Activated CD8-positive, alpha-beta memory T cell treated with anti-CD3 and anti-CD28 coated beads, Interleukin-2, amount 10 ng/mL, durations not matched to agents 7 days and 5 days (primary cell): ENCODE measurements around the gene CXCL12. TPM values are rescaled to one million over a fixed set of nuclear protein-coding genes. Genes with fewer than 3 reads are reported as not detected.

ENCODE experiments used
- ATAC-seq: fragments of 150-1000 bp; cut with Tn5 transposase; one replicate; pipeline ENCODE4 v1.10.0; 2021; ENCODE audit warnings: moderate library complexity
- CTCF ChIA-PET: fragments of 350-600 bp; sonication (Branson Sonifier 250); formaldehyde crosslinking; loops from one replicate; lab custom pipeline; 2021; ENCODE audit warnings: antibody characterized with exemption; lab: Charles Lee
- DNase-seq: peaks from one replicate; pipeline ENCODE4 v3.0.0-alpha.2; 2020
- H3K27ac Mint-ChIP-seq: one replicate; pipeline ENCODE4 v1.8.0; 2021; ENCODE audit warnings: mild to moderate bottlenecking, mixed read lengths
- H3K27me3 Mint-ChIP-seq: one replicate; pipeline ENCODE4 v1.8.0; 2021; ENCODE audit warnings: mixed read lengths
- H3K36me3 Mint-ChIP-seq: one replicate; pipeline ENCODE4 v1.8.0; 2021; ENCODE audit warnings: mild to moderate bottlenecking, mixed read lengths
- H3K4me1 Mint-ChIP-seq: one replicate; pipeline ENCODE4 v1.8.0; 2021; ENCODE audit warnings: mixed read lengths
- H3K4me3 Mint-ChIP-seq: one replicate; pipeline ENCODE4 v1.8.0; 2021; ENCODE audit warnings: mild to moderate bottlenecking, moderate library complexity, mixed read lengths
- H3K9me3 Mint-ChIP-seq: one replicate; pipeline ENCODE4 v1.8.0; 2022; ENCODE audit warnings: low read depth, mixed read lengths
- total RNA-seq, 2 experiments: library from RNA; stranded (reverse); gene quantifications; one replicate each; pipeline ENCODE4 v1.2.3, GENCODE V29; 2021

Gene CXCL12
- not detected for total RNA-seq

- Mint-ChIP-seq H3K4me3 (no peak within 1 kb of the TSS), H3K27ac (no peak within 1 kb of the TSS), H3K27me3 (peaks cover 33% of the 10 kb centered on the region), H3K9me3 (no peaks in the 10 kb centered on the region), H3K4me1 (peaks cover 6% of the 10 kb centered on the region), H3K36me3 (no peaks in the 10 kb centered on the region)
- DNase-seq = peak; percentile 28
- no peak for ATAC-seq
- CTCF ChIA-PET = interaction anchor here (0.6 to 3.7 kb wide), 3 partner anchors 243 to 712 kb away, joined by 3 to 24 read pairs (median 19); no protein-coding TSS in a partner anchor
Observed at GRCh38 chr10:44385026-44385695, at the start of gene CXCL12. CXCL12 (minus strand) TSS chr10:44385097; CDS start chr10:44385005, 92 bp downstream.

- no peak overlapping the region for H3K4me3 Mint-ChIP-seq
- H3K27me3 Mint-ChIP-seq = no peaks in the 10 kb centered on the region
- CTCF ChIA-PET = no interaction called here
Observed at GRCh38 chr10:44427479-44427878, 42.6 kb upstream of the CXCL12 start.

GRCh38 chr10:44427037-44427436, 42.1 kb upstream of the CXCL12 start:
- CTCF ChIA-PET = no interaction called here
- H3K4me1 Mint-ChIP-seq = no peaks in the 10 kb centered on the region
- no peak for ATAC-seq
- H3K36me3 Mint-ChIP-seq = no peaks in the 10 kb centered on the region
- H3K27me3 Mint-ChIP-seq = no peaks in the 10 kb centered on the region
- no peak overlapping the region for H3K27ac Mint-ChIP-seq
- DNase-seq = no peak
- H3K4me3 Mint-ChIP-seq = no peak overlapping the region
- peaks cover 8% of the 10 kb centered on the region for H3K9me3 Mint-ChIP-seq

More at GRCh38 chr10:44427479-44427878, 42.6 kb upstream of the CXCL12 start:
- Mint-ChIP-seq H3K4me1 (no peaks in the 10 kb centered on the region), H3K36me3 (no peaks in the 10 kb centered on the region), H3K9me3 (peaks cover 9% of the 10 kb centered on the region), H3K27ac (no peak overlapping the region)
- ATAC-seq = no peak
- DNase-seq = no peak

- no peak for DNase-seq
- Mint-ChIP-seq H3K4me1 (no peaks in the 10 kb centered on the region), H3K9me3 (peaks cover 6% of the 10 kb centered on the region), H3K27me3 (no peaks in the 10 kb centered on the region), H3K27ac (no peak overlapping the region), H3K36me3 (no peaks in the 10 kb centered on the region), H3K4me3 (no peak overlapping the region)
- CTCF ChIA-PET = no interaction called here
- no peak for ATAC-seq
Observed at GRCh38 chr10:44426247-44427034, 41.5 kb upstream of the CXCL12 start.

GRCh38 chr10:44425466-44425865, 40.6 kb upstream of the CXCL12 start:
- Mint-ChIP-seq H3K9me3 (no peaks in the 10 kb centered on the region), H3K36me3 (no peaks in the 10 kb centered on the region), H3K27me3 (no peaks in the 10 kb centered on the region), H3K4me3 (no peak overlapping the region), H3K4me1 (no peaks in the 10 kb centered on the region), H3K27ac (no peak overlapping the region)
- CTCF ChIA-PET = no interaction called here
- DNase-seq = no peak
- no peak for ATAC-seq

- no peaks in the 10 kb centered on the region for H3K9me3 Mint-ChIP-seq
- no peaks in the 10 kb centered on the region for H3K4me1 Mint-ChIP-seq
- no peaks in the 10 kb centered on the region for H3K36me3 Mint-ChIP-seq
- H3K4me3 Mint-ChIP-seq = no peak overlapping the region
- CTCF ChIA-PET = no interaction called here
- DNase-seq (no peak), ATAC-seq (no peak)
- H3K27me3 Mint-ChIP-seq = no peaks in the 10 kb centered on the region
- H3K27ac Mint-ChIP-seq = no peak overlapping the region
Observed at GRCh38 chr10:44424957-44425356, 40.1 kb upstream of the CXCL12 start.

GRCh38 chr10:44424298-44424697, 39.4 kb upstream of the CXCL12 start:
- Mint-ChIP-seq H3K36me3 (no peaks in the 10 kb centered on the region), H3K4me1 (no peaks in the 10 kb centered on the region), H3K4me3 (no peak overlapping the region), H3K9me3 (no peaks in the 10 kb centered on the region), H3K27ac (no peak overlapping the region), H3K27me3 (no peaks in the 10 kb centered on the region)
- DNase-seq = no peak
- no peak for ATAC-seq
- CTCF ChIA-PET = no interaction called here

GRCh38 chr10:44422570-44423101, 37.7 kb upstream of the CXCL12 start:
- no peak overlapping the region for H3K4me3 Mint-ChIP-seq
- no peaks in the 10 kb centered on the region for H3K4me1 Mint-ChIP-seq

GRCh38 chr10:44422153-44422552, 37.3 kb upstream of the CXCL12 start:
- Mint-ChIP-seq H3K36me3 (no peaks in the 10 kb centered on the region), H3K4me1 (no peaks in the 10 kb centered on the region), H3K27me3 (no peaks in the 10 kb centered on the region), H3K9me3 (no peaks in the 10 kb centered on the region), H3K27ac (no peak overlapping the region), H3K4me3 (no peak overlapping the region)
- CTCF ChIA-PET = no interaction called here
- ATAC-seq (no peak), DNase-seq (no peak)

More at GRCh38 chr10:44422570-44423101, 37.7 kb upstream of the CXCL12 start:
- CTCF ChIA-PET = no interaction called here
- Mint-ChIP-seq H3K36me3 (no peaks in the 10 kb centered on the region), H3K27ac (no peak overlapping the region), H3K27me3 (no peaks in the 10 kb centered on the region), H3K9me3 (no peaks in the 10 kb centered on the region)
- no peak for ATAC-seq
- no peak for DNase-seq

- CTCF ChIA-PET = no interaction called here
Observed at GRCh38 chr10:44419790-44420549, 35.1 kb upstream of the CXCL12 start.

GRCh38 chr10:44418637-44419036, 33.7 kb upstream of the CXCL12 start:
- no peak overlapping the region for H3K27ac Mint-ChIP-seq
- no peaks in the 10 kb centered on the region for H3K27me3 Mint-ChIP-seq
- DNase-seq (no peak), ATAC-seq (no peak)
- H3K4me1 Mint-ChIP-seq = no peaks in the 10 kb centered on the region
- no peaks in the 10 kb centered on the region for H3K36me3 Mint-ChIP-seq
- no peak overlapping the region for H3K4me3 Mint-ChIP-seq
- CTCF ChIA-PET = no interaction called here
- H3K9me3 Mint-ChIP-seq = no peaks in the 10 kb centered on the region

More at GRCh38 chr10:44419790-44420549, 35.1 kb upstream of the CXCL12 start:
- no peak for ATAC-seq
- Mint-ChIP-seq H3K4me3 (no peak overlapping the region), H3K27me3 (no peaks in the 10 kb centered on the region), H3K4me1 (no peaks in the 10 kb centered on the region), H3K9me3 (no peaks in the 10 kb centered on the region), H3K27ac (no peak overlapping the region), H3K36me3 (no peaks in the 10 kb centered on the region)
- DNase-seq = no peak

- Mint-ChIP-seq H3K27me3 (no peaks in the 10 kb centered on the region), H3K9me3 (no peaks in the 10 kb centered on the region), H3K4me3 (no peak overlapping the region), H3K36me3 (no peaks in the 10 kb centered on the region), H3K27ac (no peak overlapping the region), H3K4me1 (no peaks in the 10 kb centered on the region)
- ATAC-seq (no peak), DNase-seq (no peak)
- CTCF ChIA-PET = no interaction called here
Observed at GRCh38 chr10:44417761-44418160, 32.9 kb upstream of the CXCL12 start.

- ATAC-seq = no peak
- CTCF ChIA-PET = no interaction called here
- Mint-ChIP-seq H3K4me1 (no peaks in the 10 kb centered on the region), H3K9me3 (peaks cover 1% of the 10 kb centered on the region), H3K36me3 (no peaks in the 10 kb centered on the region), H3K4me3 (no peak overlapping the region), H3K27ac (no peak overlapping the region), H3K27me3 (no peaks in the 10 kb centered on the region)
- DNase-seq = no peak
Observed at GRCh38 chr10:44416936-44417335, 32.0 kb upstream of the CXCL12 start.
